ACC112 (cell line): Measurements from ENCODE around the gene CTNNBIP1.

Experiments
- H2AFZ ChIP-seq: fragments of 200-600 bp; sonication (generic); one replicate; pipeline ENCODE4 v1.6.0; 2017; ENCODE audit warnings: antibody characterized with exemption, low read length; ENCODE audit not compliant: unreplicated experiment
- H3K27ac ChIP-seq: fragments of 200-600 bp; sonication (generic); 2 replicates; pipeline ENCODE4 v1.5.1; 2014; ENCODE audit warnings: low read depth, mild to moderate bottlenecking, antibody characterized with exemption, low read length, moderate library complexity
- H3K27me3 ChIP-seq: fragments of 200-600 bp; sonication (generic); 2 replicates; pipeline ENCODE4 v1.6.1; 2014; ENCODE audit warnings: mild to moderate bottlenecking, antibody characterized with exemption, low read length, moderate library complexity, mixed read lengths; ENCODE audit not compliant: insufficient read depth
- H3K36me3 ChIP-seq: fragments of 200-600 bp; sonication (generic); 2 replicates; pipeline ENCODE4 v1.6.1; 2016; ENCODE audit warnings: mild to moderate bottlenecking, antibody characterized with exemption, low read length, moderate library complexity, mixed read lengths; ENCODE audit not compliant: insufficient read depth
- H3K4me1 ChIP-seq: fragments of 200-600 bp; sonication (generic); one replicate; pipeline ENCODE4 v1.6.1; 2016; ENCODE audit warnings: low read length, mixed read lengths; ENCODE audit not compliant: insufficient read depth, unreplicated experiment, control insufficient read depth
- H3K4me3 ChIP-seq: fragments of 200-600 bp; sonication (generic); 2 replicates; pipeline ENCODE4 v1.5.1; 2014; ENCODE audit warnings: mild to moderate bottlenecking, low read depth, low read length
- H3K79me2 ChIP-seq: fragments of 200-600 bp; sonication (generic); one replicate; pipeline ENCODE4 v1.6.0; 2016; ENCODE audit warnings: low read length; ENCODE audit not compliant: control insufficient read depth, unreplicated experiment, insufficient read depth

The CTNNBIP1 gene

GRCh38 chr1:9889411-9889810, 20.7 kb downstream of the CTNNBIP1 start:
- H3K79me2 ChIP-seq, result no peaks in the 10 kb centered on the region

GRCh38 chr1:9888886-9889285, 21.2 kb downstream of the CTNNBIP1 start:
- no peak overlapping the region for H3K27ac ChIP-seq
- no peaks in the 10 kb centered on the region for H3K79me2 ChIP-seq
- H3K4me3 ChIP-seq, result no peak overlapping the region
- H3K36me3 ChIP-seq, result no peaks in the 10 kb centered on the region
- H3K4me1 ChIP-seq, result peaks cover 31% of the 10 kb centered on the region
- H2AFZ ChIP-seq, result no peak overlapping the region
- no peaks in the 10 kb centered on the region for H3K27me3 ChIP-seq

More at GRCh38 chr1:9889411-9889810, 20.7 kb downstream of the CTNNBIP1 start:
- Histone ChIP-seq H3K36me3 (no peaks in the 10 kb centered on the region), H2AFZ (no peak overlapping the region), H3K4me1 (peaks cover 34% of the 10 kb centered on the region), H3K27ac (no peak overlapping the region), H3K27me3 (no peaks in the 10 kb centered on the region), H3K4me3 (no peak overlapping the region)

- H3K27me3 ChIP-seq, result no peaks in the 10 kb centered on the region
- peaks cover 23% of the 10 kb centered on the region for H3K4me1 ChIP-seq
- no peak overlapping the region for H3K27ac ChIP-seq
- H3K4me3 ChIP-seq, result no peak overlapping the region
- no peaks in the 10 kb centered on the region for H3K36me3 ChIP-seq
- no peak overlapping the region for H2AFZ ChIP-seq
- no peaks in the 10 kb centered on the region for H3K79me2 ChIP-seq
These were observed 23.0 kb downstream of the CTNNBIP1 start for GRCh38 chr1:9887070-9887469.

- no peak overlapping the region for H3K27ac ChIP-seq
- H3K4me1 ChIP-seq, result peaks cover 27% of the 10 kb centered on the region
- no peaks in the 10 kb centered on the region for H3K36me3 ChIP-seq
- H3K27me3 ChIP-seq, result no peaks in the 10 kb centered on the region
- H3K79me2 ChIP-seq, result no peaks in the 10 kb centered on the region
- H2AFZ ChIP-seq, result no peak overlapping the region
- no peak overlapping the region for H3K4me3 ChIP-seq
These were observed 23.9 kb downstream of the CTNNBIP1 start for GRCh38 chr1:9886092-9886742.

GRCh38 chr1:9884805-9885204, 25.3 kb downstream of the CTNNBIP1 start:
- no peaks in the 10 kb centered on the region for H3K27me3 ChIP-seq
- peaks cover 14% of the 10 kb centered on the region for H3K4me1 ChIP-seq
- H3K36me3 ChIP-seq, result no peaks in the 10 kb centered on the region
- H3K79me2 ChIP-seq, result no peaks in the 10 kb centered on the region
- no peak overlapping the region for H3K27ac ChIP-seq
- H3K4me3 ChIP-seq, result no peak overlapping the region
- H2AFZ ChIP-seq, result no peak overlapping the region

- no peak overlapping the region for H2AFZ ChIP-seq
- no peak overlapping the region for H3K4me3 ChIP-seq
- no peaks in the 10 kb centered on the region for H3K36me3 ChIP-seq
- no peaks in the 10 kb centered on the region for H3K27me3 ChIP-seq
- H3K27ac ChIP-seq, result no peak overlapping the region
- peaks cover 12% of the 10 kb centered on the region for H3K4me1 ChIP-seq
- H3K79me2 ChIP-seq, result no peaks in the 10 kb centered on the region
These were observed 26.3 kb downstream of the CTNNBIP1 start for GRCh38 chr1:9883585-9884449.

- Histone ChIP-seq H3K4me1 (peaks cover 12% of the 10 kb centered on the region), H3K27me3 (no peaks in the 10 kb centered on the region), H3K36me3 (no peaks in the 10 kb centered on the region), H2AFZ (no peak overlapping the region), H3K27ac (no peak overlapping the region), H3K4me3 (no peak overlapping the region), H3K79me2 (no peaks in the 10 kb centered on the region)
These were observed 27.1 kb downstream of the CTNNBIP1 start for GRCh38 chr1:9882945-9883303.

GRCh38 chr1:9882296-9882944, 27.6 kb downstream of the CTNNBIP1 start:
- Histone ChIP-seq H3K36me3 (no peaks in the 10 kb centered on the region), H3K27ac (no peak overlapping the region), H3K4me1 (peaks cover 12% of the 10 kb centered on the region), H3K4me3 (no peak overlapping the region), H3K27me3 (no peaks in the 10 kb centered on the region), H3K79me2 (no peaks in the 10 kb centered on the region), H2AFZ (no peak overlapping the region)

GRCh38 chr1:9881838-9882249, 28.2 kb downstream of the CTNNBIP1 start:
- Histone ChIP-seq H3K79me2 (no peaks in the 10 kb centered on the region), H3K4me1 (peaks cover 12% of the 10 kb centered on the region), H3K27ac (no peak overlapping the region), H3K4me3 (no peak overlapping the region), H3K36me3 (no peaks in the 10 kb centered on the region), H2AFZ (no peak overlapping the region), H3K27me3 (no peaks in the 10 kb centered on the region)

GRCh38 chr1:9878404-9878803, 31.7 kb downstream of the CTNNBIP1 start:
- Histone ChIP-seq H3K36me3 (no peaks in the 10 kb centered on the region), H3K4me1 (peaks cover 16% of the 10 kb centered on the region), H3K27me3 (no peaks in the 10 kb centered on the region), H3K79me2 (no peaks in the 10 kb centered on the region), H2AFZ (no peak overlapping the region), H3K4me3 (no peak overlapping the region), H3K27ac (no peak overlapping the region)
